CD4-positive, alpha-beta T cell treated with Interleukin-4 for 4 hours (primary cell): Measurements from ENCODE around the gene SLC7A8.

ENCODE experiments used
- DNase-seq: peaks from one replicate; pipeline ENCODE4 v3.0.0-alpha.2; 2020

Gene SLC7A8

DNA sequence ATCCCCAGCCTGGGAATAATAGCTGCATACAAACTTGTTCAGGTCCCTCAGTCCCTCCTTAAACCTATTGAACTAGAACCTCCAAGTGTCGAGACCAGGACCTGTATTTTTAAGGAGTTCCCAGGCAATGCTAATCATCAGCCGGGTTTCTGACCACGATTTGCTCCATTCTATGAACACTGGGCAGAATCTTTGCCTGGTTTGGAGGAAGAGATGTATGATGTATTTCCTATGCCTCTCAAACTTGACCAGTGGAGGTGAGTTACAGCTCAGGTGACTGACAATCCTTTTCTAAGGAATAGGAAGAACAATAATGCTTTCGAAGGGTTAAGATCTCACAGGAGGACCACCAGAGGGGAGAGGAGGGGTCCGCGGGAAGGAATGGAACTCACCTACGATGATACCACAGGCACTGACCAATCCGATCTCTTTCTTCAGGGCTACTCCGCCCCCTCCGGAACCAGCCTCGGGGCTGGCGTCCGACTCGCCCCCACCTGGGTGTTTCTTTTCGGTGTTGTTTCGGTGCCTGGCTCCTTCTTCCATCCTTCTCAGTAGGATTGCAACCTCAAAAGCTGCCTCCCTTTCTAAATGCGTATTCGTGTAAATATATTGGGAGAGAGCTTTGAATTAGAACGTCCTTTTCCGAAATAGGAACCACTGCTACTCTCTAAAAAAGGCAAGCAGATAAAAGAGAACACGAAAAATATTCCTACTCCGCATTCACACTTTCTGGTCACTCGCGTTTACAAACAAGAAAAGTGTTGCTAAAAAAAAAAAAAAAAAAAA lies 895 bp downstream of the SLC7A8 start:
- DNase-seq = no peak

- DNase-seq = no peak
Measured at GRCh38 chr14:23181946-23182345, 1.5 kb downstream of the SLC7A8 start.

DNA sequence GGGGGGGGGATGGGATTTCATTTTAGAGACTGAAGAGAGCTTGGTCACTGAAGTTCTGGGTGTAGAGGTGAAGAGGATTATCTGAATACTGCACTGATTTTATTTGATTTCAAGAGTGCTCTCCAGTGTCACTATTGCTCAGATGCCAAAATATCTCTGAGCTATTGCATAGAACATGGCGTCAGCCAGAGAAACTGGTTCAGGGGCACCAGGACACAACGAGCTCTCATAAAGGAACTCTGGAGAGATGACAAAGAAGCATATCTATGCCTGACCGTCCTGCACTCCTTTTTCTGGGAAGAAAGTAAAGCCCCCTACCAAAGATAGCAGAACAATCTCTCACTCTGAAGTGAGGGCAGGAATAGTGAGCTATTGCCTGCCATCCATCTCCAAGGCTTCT lies 2.0 kb downstream of the SLC7A8 start:
- no peak for DNase-seq

GRCh38 chr14:23177181-23177580 lies 6.3 kb downstream of the SLC7A8 start:
- no peak for DNase-seq

GRCh38 chr14:23175823-23176222 lies 7.6 kb downstream of the SLC7A8 start:
- no peak for DNase-seq

DNA sequence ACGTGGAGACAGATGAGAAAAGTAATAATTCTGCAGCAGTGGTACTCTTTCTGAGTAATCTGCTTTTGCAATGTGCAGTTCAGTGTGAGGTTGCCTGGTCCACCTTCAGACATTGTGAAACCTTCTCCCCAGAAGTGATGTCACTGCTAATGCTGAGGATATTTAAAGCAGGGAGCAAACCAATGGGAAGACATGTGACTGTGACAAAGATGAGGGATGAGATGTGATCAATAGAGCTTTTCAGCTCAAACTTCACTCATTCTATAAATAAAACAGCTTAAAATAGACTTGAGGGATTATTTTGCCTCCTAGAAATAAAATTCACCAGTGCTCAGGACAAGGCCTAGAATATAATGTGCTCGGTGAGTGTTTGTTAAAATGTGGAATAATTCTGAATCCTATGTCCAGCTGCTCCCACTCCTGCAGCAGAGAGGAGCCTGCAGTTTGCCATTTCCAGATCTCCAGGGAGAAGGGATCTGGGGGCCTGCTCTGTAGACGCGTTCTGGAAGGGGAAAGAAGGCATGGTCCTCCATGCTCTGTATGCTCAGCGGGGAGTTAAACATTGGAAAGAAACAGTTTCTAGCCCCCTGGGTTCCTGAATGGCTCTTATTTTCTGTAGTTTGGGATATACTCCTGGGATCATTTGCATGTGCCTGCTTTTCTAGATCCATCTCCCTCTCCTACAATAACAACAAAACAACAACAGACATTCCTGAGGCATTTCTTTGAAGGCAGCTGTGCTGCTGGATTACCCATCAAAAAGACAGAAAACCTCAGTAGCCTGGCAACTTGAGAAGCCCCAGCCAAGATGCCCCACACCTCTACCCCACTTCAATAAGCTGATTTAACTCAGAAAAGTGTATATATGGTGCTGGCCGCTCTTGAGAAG lies 8.9 kb downstream of the SLC7A8 start:
- no peak for DNase-seq

- DNase-seq = no peak
Measured at GRCh38 chr14:23173796-23174195, 9.7 kb downstream of the SLC7A8 start.

- DNase-seq = no peak
Measured at GRCh38 chr14:23173031-23173430, 10.4 kb downstream of the SLC7A8 start.

- DNase-seq = no peak
Measured at GRCh38 chr14:23172574-23172973, 10.9 kb downstream of the SLC7A8 start.

- no peak for DNase-seq
Measured at GRCh38 chr14:23172096-23172495, 11.4 kb downstream of the SLC7A8 start.

GRCh38 chr14:23171222-23171975 lies 12.1 kb downstream of the SLC7A8 start:
- DNase-seq = no peak

GRCh38 chr14:23169622-23170021 lies 13.8 kb downstream of the SLC7A8 start:
- no peak for DNase-seq

- no peak for DNase-seq
Measured at GRCh38 chr14:23168246-23168645, 15.2 kb downstream of the SLC7A8 start.

GRCh38 chr14:23167116-23167847 lies 16.2 kb downstream of the SLC7A8 start:
- DNase-seq = no peak

GRCh38 chr14:23164949-23165348 lies 18.5 kb downstream of the SLC7A8 start:
- DNase-seq = no peak

DNA sequence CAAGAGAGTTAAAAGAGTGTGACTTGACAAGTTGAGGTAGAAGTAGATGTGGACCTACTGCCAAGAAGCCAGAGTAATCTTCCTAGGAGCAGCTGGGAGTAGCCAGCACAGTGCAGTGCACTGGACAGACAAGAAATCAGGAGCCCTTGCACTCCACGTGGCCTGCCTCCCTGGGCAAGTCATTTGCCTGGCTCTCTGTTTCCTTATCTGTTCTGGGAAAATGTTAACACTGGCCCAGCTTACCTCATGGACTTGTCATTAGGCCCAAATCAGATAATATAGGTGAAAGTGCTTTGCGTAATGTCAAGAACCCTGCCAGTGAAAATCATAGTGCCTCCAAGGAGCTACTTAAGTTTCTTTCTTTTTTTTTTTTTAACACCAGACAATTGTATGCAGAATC lies 19.2 kb downstream of the SLC7A8 start:
- no peak for DNase-seq

- no peak for DNase-seq
Measured at GRCh38 chr14:23163830-23164229, 19.6 kb downstream of the SLC7A8 start.

- DNase-seq = no peak
Measured at GRCh38 chr14:23162800-23163199, 20.7 kb downstream of the SLC7A8 start.

GRCh38 chr14:23162005-23162404 lies 21.5 kb downstream of the SLC7A8 start:
- no peak for DNase-seq

GRCh38 chr14:23160924-23161522 lies 22.4 kb downstream of the SLC7A8 start:
- DNase-seq = no peak

DNA sequence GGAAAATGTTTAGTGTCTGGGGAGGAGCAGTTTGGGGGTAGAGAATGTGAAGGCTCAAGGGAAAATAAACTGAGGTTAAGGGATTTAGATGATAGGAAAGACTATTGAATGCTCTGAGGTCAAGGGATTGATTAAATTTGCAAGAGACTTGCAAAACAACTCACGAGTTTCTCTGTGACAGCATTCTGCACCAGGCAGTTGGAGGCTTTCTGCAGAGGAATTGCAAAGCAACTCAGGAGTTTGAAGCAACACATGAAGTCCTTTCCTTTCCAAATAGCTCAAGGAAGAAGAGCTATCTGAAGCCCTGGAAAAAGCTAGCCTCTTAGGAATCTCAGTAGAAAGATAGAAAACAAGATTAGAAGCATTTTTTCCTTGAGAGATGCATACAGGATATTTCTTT lies 23.9 kb downstream of the SLC7A8 start:
- no peak for DNase-seq

DNA sequence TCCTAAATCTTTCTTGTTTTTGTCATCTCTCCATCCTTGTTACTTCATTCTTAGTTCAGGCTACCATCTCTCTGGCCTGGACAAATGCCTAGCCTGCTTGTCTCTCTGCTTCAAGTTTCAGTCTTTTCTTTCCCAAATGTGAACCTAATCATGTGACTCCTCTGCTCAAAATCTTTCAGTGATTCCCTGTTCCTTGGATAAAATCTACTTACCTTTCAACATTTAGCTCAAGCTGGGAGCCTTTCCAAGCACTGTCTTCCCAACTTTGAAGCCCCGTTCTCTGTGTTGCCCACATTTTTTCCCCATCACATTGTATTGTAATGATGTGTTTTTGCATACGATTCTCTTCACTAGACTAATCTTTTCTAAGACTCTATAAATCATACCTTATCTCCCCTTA lies 24.7 kb downstream of the SLC7A8 start:
- DNase-seq = no peak
